Measurements from ENCODE around the gene DHCR24.

GRCh38 chr1:54864460-54865208, 22.4 kb downstream of the DHCR24 start:
- TF ChIP-seq CTCF (IDR thresholded peaks at IDR 0.05): no peak
- TF ChIP-seq EZH2 (IDR thresholded peaks at IDR 0.05; ENCODE audit: borderline replicate concordance, insufficient read depth, low read depth, low read length, poor library complexity, severe bottlenecking): no peak
